Measurements from ENCODE around the gene DDX43. TPM values are rescaled to one million over a fixed set of nuclear protein-coding genes. Genes with fewer than 3 reads are reported as not detected.
A peak's percentile ranks its signal among the peaks of the same experiment; 100 is the strongest.

Gene DDX43
- polyA plus RNA-seq, 1 donor from 2014 or later = not detected

DNA sequence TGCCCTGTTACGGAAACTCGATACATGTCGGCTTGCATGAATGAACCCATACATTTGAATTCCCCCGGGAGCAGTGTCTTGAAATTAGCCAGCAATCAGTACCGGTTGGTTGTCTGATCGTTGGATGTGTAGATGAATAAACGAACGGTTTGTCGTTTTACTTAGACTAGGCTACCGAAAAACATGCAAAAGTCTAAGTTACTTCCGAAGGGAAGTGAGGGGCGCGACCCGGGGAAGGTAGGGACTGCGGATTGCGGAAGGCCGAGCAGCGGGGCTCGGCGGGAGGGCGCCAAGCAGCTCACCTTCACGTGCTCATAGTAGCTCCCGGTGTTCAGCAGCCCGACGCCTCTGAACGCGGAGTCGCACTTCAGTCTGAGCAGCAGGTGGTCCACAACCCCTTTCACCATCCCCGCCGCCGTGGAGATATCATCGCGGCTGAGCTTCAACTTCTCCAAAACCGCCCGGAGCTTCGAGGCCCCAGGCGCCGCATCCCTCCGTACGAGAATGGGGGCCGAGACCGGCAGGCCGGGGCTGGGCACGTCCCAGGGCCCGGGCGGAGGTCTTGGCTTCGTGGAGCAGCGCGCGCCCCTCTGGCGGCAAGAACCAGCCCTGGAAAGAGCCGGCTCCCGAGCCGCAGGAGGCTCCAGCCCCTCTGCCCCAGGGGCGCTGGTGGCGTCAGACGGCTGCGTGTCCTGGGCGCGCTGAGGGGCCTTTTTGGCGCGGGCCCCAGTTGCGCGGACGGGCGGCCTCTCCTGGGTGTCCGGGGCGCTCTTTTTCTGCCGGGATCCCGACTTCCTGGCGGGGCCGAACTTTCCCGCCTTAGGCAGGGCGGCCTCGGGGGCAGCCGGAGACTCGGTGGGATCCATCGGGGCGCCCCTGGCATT lies 56.8 kb downstream of the DDX43 start:
- no peak overlapping the region for H3K4me2 ChIP-seq (ENCODE audit: low read length)
- H3K4me3 ChIP-seq (ENCODE audit: low read length) = peak overlapping the region; percentile 46
- no peaks in the 10 kb centered on the region for H3K79me2 ChIP-seq (replicated peaks; ENCODE audit: insufficient read depth, low read length)
- H3K9me3 ChIP-seq (ENCODE audit: low read length) = peaks cover 2% of the 10 kb centered on the region
- no peaks in the 10 kb centered on the region for H4K20me1 ChIP-seq (ENCODE audit: insufficient read depth)
- no peaks in the 10 kb centered on the region for H3K36me3 ChIP-seq (ENCODE audit: insufficient read depth, low read length)
- no peaks in the 10 kb centered on the region for H3K9me2 ChIP-seq (ENCODE audit: insufficient read depth, low read length)
- H2AFZ ChIP-seq (ENCODE audit: low read depth, low read length) = no peak overlapping the region
- H3F3A ChIP-seq (ENCODE audit: insufficient read depth, low read length, poor library complexity, severe bottlenecking) = no peaks in the 10 kb centered on the region
- H3K9ac ChIP-seq (ENCODE audit: low read length) = no peak overlapping the region
- no peak overlapping the region for H3K27ac ChIP-seq (ENCODE audit: low read length)
- TF ChIP-seq, protein P1, sequence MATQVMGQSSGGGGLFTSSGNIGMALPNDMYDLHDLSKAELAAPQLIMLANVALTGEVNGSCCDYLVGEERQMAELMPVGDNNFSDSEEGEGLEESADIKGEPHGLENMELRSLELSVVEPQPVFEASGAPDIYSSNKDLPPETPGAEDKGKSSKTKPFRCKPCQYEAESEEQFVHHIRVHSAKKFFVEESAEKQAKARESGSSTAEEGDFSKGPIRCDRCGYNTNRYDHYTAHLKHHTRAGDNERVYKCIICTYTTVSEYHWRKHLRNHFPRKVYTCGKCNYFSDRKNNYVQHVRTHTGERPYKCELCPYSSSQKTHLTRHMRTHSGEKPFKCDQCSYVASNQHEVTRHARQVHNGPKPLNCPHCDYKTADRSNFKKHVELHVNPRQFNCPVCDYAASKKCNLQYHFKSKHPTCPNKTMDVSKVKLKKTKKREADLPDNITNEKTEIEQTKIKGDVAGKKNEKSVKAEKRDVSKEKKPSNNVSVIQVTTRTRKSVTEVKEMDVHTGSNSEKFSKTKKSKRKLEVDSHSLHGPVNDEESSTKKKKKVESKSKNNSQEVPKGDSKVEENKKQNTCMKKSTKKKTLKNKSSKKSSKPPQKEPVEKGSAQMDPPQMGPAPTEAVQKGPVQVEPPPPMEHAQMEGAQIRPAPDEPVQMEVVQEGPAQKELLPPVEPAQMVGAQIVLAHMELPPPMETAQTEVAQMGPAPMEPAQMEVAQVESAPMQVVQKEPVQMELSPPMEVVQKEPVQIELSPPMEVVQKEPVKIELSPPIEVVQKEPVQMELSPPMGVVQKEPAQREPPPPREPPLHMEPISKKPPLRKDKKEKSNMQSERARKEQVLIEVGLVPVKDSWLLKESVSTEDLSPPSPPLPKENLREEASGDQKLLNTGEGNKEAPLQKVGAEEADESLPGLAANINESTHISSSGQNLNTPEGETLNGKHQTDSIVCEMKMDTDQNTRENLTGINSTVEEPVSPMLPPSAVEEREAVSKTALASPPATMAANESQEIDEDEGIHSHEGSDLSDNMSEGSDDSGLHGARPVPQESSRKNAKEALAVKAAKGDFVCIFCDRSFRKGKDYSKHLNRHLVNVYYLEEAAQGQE (IDR thresholded peaks at IDR 0.05; ENCODE audit: borderline replicate concordance) = no peak
- no peak for TF ChIP-seq POLR2AphosphoS5 (IDR thresholded peaks at IDR 0.05)
- TF ChIP-seq TAF1 (IDR thresholded peaks at IDR 0.05; ENCODE audit: low read depth) = no peak
- TF ChIP-seq SMC3 (conservative IDR thresholded peaks at IDR 0.05; ENCODE audit: poor library complexity) = no peak
- TF ChIP-seq MXI1 (conservative IDR thresholded peaks at IDR 0.05; ENCODE audit: poor library complexity, severe bottlenecking) = no peak
- TF ChIP-seq EZH2 (IDR thresholded peaks at IDR 0.05; ENCODE audit: borderline replicate concordance, insufficient read depth, low read length, poor library complexity, severe bottlenecking) = no peak
- peaks cover 13% of the 10 kb centered on the region for H3K27me3 ChIP-seq (ENCODE audit: insufficient read depth, low read depth, low read length)

DNA sequence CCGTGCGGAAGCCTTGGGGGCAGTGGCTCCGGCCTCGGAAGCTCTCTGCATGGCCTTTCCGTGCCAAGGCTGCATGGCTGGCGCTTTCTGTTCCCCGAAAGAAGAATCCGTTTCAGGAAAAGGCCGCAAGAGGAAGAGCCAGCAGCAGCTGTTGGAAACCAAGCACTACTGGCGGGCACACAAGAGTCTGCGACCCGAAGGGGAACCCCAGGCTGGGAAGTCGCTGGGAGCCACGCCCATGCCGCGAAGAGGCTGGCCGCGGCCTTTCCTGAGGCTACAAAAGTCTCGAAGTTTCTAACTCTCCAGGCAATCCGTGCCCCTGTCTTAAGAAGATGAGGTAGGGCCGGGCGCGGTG lies 57.5 kb downstream of the DDX43 start, which contains the start of gene CGAS:
Gene CGAS, minus strand, starts transcription at position 191 of the 355 bp plus-strand sequence. Its CDS starts 116 bp downstream, at position 75.
- H3K9me2 ChIP-seq (ENCODE audit: insufficient read depth, low read length) = no peaks in the 10 kb centered on the region
- peak within 1 kb of the TSS; percentile 46 for H3K4me3 ChIP-seq (ENCODE audit: low read length)
- no peak within 1 kb of the TSS for H3K9ac ChIP-seq (ENCODE audit: low read length)
- no peaks in the 10 kb centered on the region for H4K20me1 ChIP-seq (ENCODE audit: insufficient read depth)
- TF ChIP-seq, protein P1 (IDR thresholded peaks at IDR 0.05; ENCODE audit: borderline replicate concordance) = no peak
- TF ChIP-seq, protein P2, sequence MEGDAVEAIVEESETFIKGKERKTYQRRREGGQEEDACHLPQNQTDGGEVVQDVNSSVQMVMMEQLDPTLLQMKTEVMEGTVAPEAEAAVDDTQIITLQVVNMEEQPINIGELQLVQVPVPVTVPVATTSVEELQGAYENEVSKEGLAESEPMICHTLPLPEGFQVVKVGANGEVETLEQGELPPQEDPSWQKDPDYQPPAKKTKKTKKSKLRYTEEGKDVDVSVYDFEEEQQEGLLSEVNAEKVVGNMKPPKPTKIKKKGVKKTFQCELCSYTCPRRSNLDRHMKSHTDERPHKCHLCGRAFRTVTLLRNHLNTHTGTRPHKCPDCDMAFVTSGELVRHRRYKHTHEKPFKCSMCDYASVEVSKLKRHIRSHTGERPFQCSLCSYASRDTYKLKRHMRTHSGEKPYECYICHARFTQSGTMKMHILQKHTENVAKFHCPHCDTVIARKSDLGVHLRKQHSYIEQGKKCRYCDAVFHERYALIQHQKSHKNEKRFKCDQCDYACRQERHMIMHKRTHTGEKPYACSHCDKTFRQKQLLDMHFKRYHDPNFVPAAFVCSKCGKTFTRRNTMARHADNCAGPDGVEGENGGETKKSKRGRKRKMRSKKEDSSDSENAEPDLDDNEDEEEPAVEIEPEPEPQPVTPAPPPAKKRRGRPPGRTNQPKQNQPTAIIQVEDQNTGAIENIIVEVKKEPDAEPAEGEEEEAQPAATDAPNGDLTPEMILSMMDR (IDR thresholded peaks at IDR 0.05; ENCODE audit: poor library complexity, severe bottlenecking) = no peak
- no peak for TF ChIP-seq SMC3 (conservative IDR thresholded peaks at IDR 0.05; ENCODE audit: poor library complexity)
- no peak for TF ChIP-seq POLR2AphosphoS5 (IDR thresholded peaks at IDR 0.05)
- no peak for TF ChIP-seq MXI1 (conservative IDR thresholded peaks at IDR 0.05; ENCODE audit: poor library complexity, severe bottlenecking)
- no peak for TF ChIP-seq EP300 (conservative IDR thresholded peaks at IDR 0.05; ENCODE audit: poor library complexity, severe bottlenecking)
- no peak for TF ChIP-seq RAD21 (conservative IDR thresholded peaks at IDR 0.05)
- TF ChIP-seq EZH2 (IDR thresholded peaks at IDR 0.05; ENCODE audit: borderline replicate concordance, insufficient read depth, low read length, poor library complexity, severe bottlenecking) = no peak
- H3K27ac ChIP-seq (ENCODE audit: low read length) = no peak within 1 kb of the TSS
- H3K4me2 ChIP-seq (ENCODE audit: low read length) = no peak within 1 kb of the TSS
- H2AFZ ChIP-seq (ENCODE audit: low read depth, low read length) = no peak within 1 kb of the TSS
- H3F3A ChIP-seq (ENCODE audit: insufficient read depth, low read length, poor library complexity, severe bottlenecking) = no peaks in the 10 kb centered on the region
- H3K36me3 ChIP-seq (ENCODE audit: insufficient read depth, low read length) = no peaks in the 10 kb centered on the region
- peaks cover 2% of the 10 kb centered on the region for H3K9me3 ChIP-seq (ENCODE audit: low read length)
- peaks cover 13% of the 10 kb centered on the region for H3K27me3 ChIP-seq (ENCODE audit: insufficient read depth, low read depth, low read length)
- H3K79me2 ChIP-seq (replicated peaks; ENCODE audit: insufficient read depth, low read length) = no peaks in the 10 kb centered on the region
